ENCODE measurements around the gene KDSR.

The KDSR gene

GRCh38 chr18:63367053-63367953 is at the start of gene KDSR:
KDSR (minus strand) TSS chr18:63367206; CDS start chr18:63367118, 88 bp downstream.
- DNase-seq: peak; percentile 98

- no peak for DNase-seq
Observed at GRCh38 chr18:63412953-63413352, 45.9 kb upstream of the KDSR start.

GRCh38 chr18:63410792-63411191 is 43.8 kb upstream of the KDSR start:
- no peak for DNase-seq

GRCh38 chr18:63409301-63409700 is 42.3 kb upstream of the KDSR start:
- DNase-seq: no peak

GRCh38 chr18:63407734-63408133 is 40.7 kb upstream of the KDSR start:
- no peak for DNase-seq

- DNase-seq: no peak
Observed at GRCh38 chr18:63405986-63406385, 39.0 kb upstream of the KDSR start.

- no peak for DNase-seq
Observed at GRCh38 chr18:63402246-63403162, 35.5 kb upstream of the KDSR start.

- no peak for DNase-seq
Observed at GRCh38 chr18:63399300-63399699, 32.3 kb upstream of the KDSR start.

- no peak for DNase-seq
Observed at GRCh38 chr18:63397349-63397748, 30.3 kb upstream of the KDSR start.

GRCh38 chr18:63395503-63395902 is 28.5 kb upstream of the KDSR start:
- no peak for DNase-seq

- no peak for DNase-seq
Observed at GRCh38 chr18:63394954-63395353, 27.9 kb upstream of the KDSR start.

- no peak for DNase-seq
Observed at GRCh38 chr18:63387861-63388260, 20.9 kb upstream of the KDSR start.

GRCh38 chr18:63382843-63383242 is 15.8 kb upstream of the KDSR start:
- DNase-seq: no peak

- DNase-seq: no peak
Observed at GRCh38 chr18:63379639-63379962, 12.6 kb upstream of the KDSR start.

- DNase-seq: no peak
Observed at GRCh38 chr18:63378919-63379638, 12.1 kb upstream of the KDSR start.

- DNase-seq: peak; percentile 5
Observed at GRCh38 chr18:63377275-63377980, 10.4 kb upstream of the KDSR start.

- no peak for DNase-seq
Observed at GRCh38 chr18:63376538-63376937, 9.5 kb upstream of the KDSR start.

GRCh38 chr18:63374540-63374939 is 7.5 kb upstream of the KDSR start:
- no peak for DNase-seq

GRCh38 chr18:63373161-63373560 is 6.2 kb upstream of the KDSR start:
- DNase-seq: no peak

GRCh38 chr18:63368611-63369010 is 1.6 kb upstream of the KDSR start:
- DNase-seq: no peak

- DNase-seq: peak; percentile 49
Observed at GRCh38 chr18:63366213-63367052, 573 bp downstream of the KDSR start.

GRCh38 chr18:63365876-63366212 is 1.2 kb downstream of the KDSR start:
- DNase-seq: peak; percentile 48
